GM12864 (cell line): ENCODE results near the gene NOG.

Source experiments
- DNase-seq: peaks from one replicate; pipeline ENCODE4 v3.0.0-alpha.2; 2011; ENCODE audit warnings: low read depth
- H3K4me3 ChIP-seq: 2 replicates; pipeline ENCODE4 v1.5.1; 2011; ENCODE audit warnings: mild to moderate bottlenecking, low read depth, low read length, control low read depth
- CTCF ChIP-seq: IDR thresholded peaks from 2 replicates; pipeline ENCODE4 v1.5.1; 2011; ENCODE audit warnings: low read depth, mild to moderate bottlenecking, moderate library complexity, low read length, control low read depth, inconsistent platforms; ENCODE audit errors: missing control alignments

The NOG gene

GRCh38 chr17:56614522-56614921, 21.0 kb downstream of the NOG start:
- H3K4me3 ChIP-seq: no peak overlapping the region
- no peak for TF ChIP-seq CTCF
- no peak for DNase-seq

- no peak for DNase-seq
- no peak overlapping the region for H3K4me3 ChIP-seq
- no peak for TF ChIP-seq CTCF
These were observed 22.7 kb downstream of the NOG start for GRCh38 chr17:56616239-56616638.

GRCh38 chr17:56623383-56623782, 29.9 kb downstream of the NOG start:
- no peak for TF ChIP-seq CTCF

GRCh38 chr17:56624309-56624708, 30.8 kb downstream of the NOG start:
- no peak overlapping the region for H3K4me3 ChIP-seq
- TF ChIP-seq CTCF: no peak
- DNase-seq: no peak

More at GRCh38 chr17:56623383-56623782, 29.9 kb downstream of the NOG start:
- no peak for DNase-seq
- no peak overlapping the region for H3K4me3 ChIP-seq

GRCh38 chr17:56624912-56625311, 31.4 kb downstream of the NOG start:
- no peak overlapping the region for H3K4me3 ChIP-seq
- DNase-seq: no peak

GRCh38 chr17:56629531-56630075, 36.1 kb downstream of the NOG start:
- no peak overlapping the region for H3K4me3 ChIP-seq
- TF ChIP-seq CTCF: peak; percentile 47
- no peak for DNase-seq

More at GRCh38 chr17:56624912-56625311, 31.4 kb downstream of the NOG start:
- no peak for TF ChIP-seq CTCF

GRCh38 chr17:56630202-56630601, 36.7 kb downstream of the NOG start:
- H3K4me3 ChIP-seq: no peak overlapping the region
- DNase-seq: no peak
- TF ChIP-seq CTCF: no peak
